Measurements from ENCODE around the gene RNU1-4.
A peak's percentile ranks its signal among the peaks of the same experiment; 100 is the strongest.
"Not testable (repeated sequence)": the region's sequence is repeated elsewhere in the genome, so short reads cannot be mapped to it uniquely, and the experiment has no call there.

RNU1-4 gene

GRCh38 chr1:16709659-16710087 lies 30.6 kb upstream of the RNU1-4 start:
- peak; percentile 33 for DNase-seq

GRCh38 chr1:16710618-16711017 lies 29.7 kb upstream of the RNU1-4 start:
- DNase-seq, result not testable (repeated sequence)

GRCh38 chr1:16712131-16712530 lies 28.2 kb upstream of the RNU1-4 start:
- DNase-seq, result not testable (repeated sequence)

GRCh38 chr1:16712582-16712981 lies 27.7 kb upstream of the RNU1-4 start:
- DNase-seq, result not testable (repeated sequence)

GRCh38 chr1:16712984-16713383 lies 27.3 kb upstream of the RNU1-4 start:
- DNase-seq, result not testable (repeated sequence)

GRCh38 chr1:16713480-16713879 lies 26.8 kb upstream of the RNU1-4 start:
- not testable (repeated sequence) for DNase-seq

- no peak for DNase-seq
Observed at GRCh38 chr1:16716691-16717335, 23.5 kb upstream of the RNU1-4 start.

- DNase-seq, result no peak
Observed at GRCh38 chr1:16717336-16718098, 22.8 kb upstream of the RNU1-4 start.

- not testable (repeated sequence) for DNase-seq
Observed at GRCh38 chr1:16718099-16718907, 22.0 kb upstream of the RNU1-4 start.

- DNase-seq, result no peak
Observed at GRCh38 chr1:16718908-16719533, 21.3 kb upstream of the RNU1-4 start.

- DNase-seq, result no peak
Observed at GRCh38 chr1:16719571-16720350, 20.6 kb upstream of the RNU1-4 start.

- DNase-seq, result no peak
Observed at GRCh38 chr1:16720351-16721223, 19.7 kb upstream of the RNU1-4 start.

GRCh38 chr1:16721871-16722641 lies 18.3 kb upstream of the RNU1-4 start:
- DNase-seq, result no peak

- DNase-seq, result no peak
Observed at GRCh38 chr1:16724718-16725438, 15.4 kb upstream of the RNU1-4 start.

- DNase-seq, result not testable (repeated sequence)
Observed at GRCh38 chr1:16725439-16726245, 14.7 kb upstream of the RNU1-4 start.

- no peak for DNase-seq
Observed at GRCh38 chr1:16727190-16728111, 12.9 kb upstream of the RNU1-4 start.

- DNase-seq, result not testable (repeated sequence)
Observed at GRCh38 chr1:16728243-16728949, 11.9 kb upstream of the RNU1-4 start.

Measured in NCI-H510A treated with DMSO at 0.1 percent for 48 hours (cell line).